HepG2 (cell line): ENCODE data around the gene COASY. TPM values are rescaled to one million over a fixed set of nuclear protein-coding genes. Genes with fewer than 3 reads are reported as not detected.

Experiments
- ARHGAP35 ChIP-seq: sonication (generic); formaldehyde crosslinking; IDR thresholded peaks from 2 replicates; pipeline ENCODE4 v1.9.0; 2022; ENCODE audit warnings: mild to moderate bottlenecking, inconsistent platforms, moderate library complexity, missing genetic modification reagents, borderline replicate concordance
- ATF4 ChIP-seq, 2 experiments: fragments of 450-650 bp in 1 of 2; sonication (generic) in 1 of 2; formaldehyde crosslinking; IDR thresholded peaks; 2 replicates each; pipeline versions ENCODE4 v1.5.0 to v1.8.0; 2020 to 2022; ENCODE audit warnings: mild to moderate bottlenecking in 1 of 2, missing genetic modification reagents in 1 of 2
- BRCA1 ChIP-seq: sonication (generic); formaldehyde crosslinking; IDR thresholded peaks from 2 replicates; pipeline ENCODE4 v1.4.0; 2020; ENCODE audit warnings: missing genetic modification reagents
- CBX2 ChIP-seq, 2 experiments: fragments of 200-600 bp in 1 of 2; sonication (generic); formaldehyde crosslinking in 1 of 2; IDR thresholded peaks; 2 replicates each; pipeline versions ENCODE4 v1.7.0 to v1.8.1; 2018 to 2022; ENCODE audit warnings: low read depth in 2 of 2, low read length in 1 of 2, mild to moderate bottlenecking in 1 of 2, missing genetic modification reagents in 1 of 2
- CHD2 ChIP-seq: IDR thresholded peaks from 2 replicates; pipeline ENCODE4 v1.6.1; 2011; ENCODE audit warnings: low read depth, low read length, improper control_type of control experiment
- EHMT2 ChIP-seq: fragments of 200-600 bp; sonication (generic); IDR thresholded peaks from 2 replicates; pipeline ENCODE4 v1.7.0; 2017; ENCODE audit warnings: antibody characterized with exemption, low read depth, low read length, borderline replicate concordance
- ELF1 ChIP-seq: sonication (generic); formaldehyde crosslinking; IDR thresholded peaks from 2 replicates; pipeline ENCODE4 v1.4.0; 2020; ENCODE audit warnings: missing genetic modification reagents
- FOXJ3 ChIP-seq: sonication (generic); formaldehyde crosslinking; IDR thresholded peaks from 2 replicates; pipeline ENCODE4 v1.4.0; 2020; ENCODE audit warnings: missing genetic modification reagents, mild to moderate bottlenecking, borderline replicate concordance
- HOXA9 ChIP-seq: sonication (generic); formaldehyde crosslinking; IDR thresholded peaks from 2 replicates; pipeline ENCODE4 v1.8.1; 2022; ENCODE audit warnings: missing genetic modification reagents, mild to moderate bottlenecking, moderate library complexity, borderline replicate concordance
- IKZF1 ChIP-seq: fragments of 450-650 bp; IDR thresholded peaks from 2 replicates; pipeline ENCODE4 v1.7.1; 2016
- MAZ ChIP-seq, 2 experiments: sonication (generic) in 1 of 2; formaldehyde crosslinking in 1 of 2; IDR thresholded peaks; 2 replicates each; pipeline versions ENCODE4 v1.5.0 to v1.6.1; 2012 to 2020; ENCODE audit warnings: low read depth in 2 of 2, mild to moderate bottlenecking in 2 of 2, borderline replicate concordance in 1 of 2, improper control_type of control experiment in 1 of 2, low read length in 1 of 2, missing genetic modification reagents in 1 of 2, moderate library complexity in 1 of 2
- MEIS1 ChIP-seq: sonication (generic); formaldehyde crosslinking; IDR thresholded peaks from 2 replicates; pipeline ENCODE4 v1.9.0; 2021; ENCODE audit warnings: mild to moderate bottlenecking, missing genetic modification reagents, moderate library complexity, borderline replicate concordance
- NCOR1 ChIP-seq: fragments of 200-600 bp; sonication (generic); IDR thresholded peaks from 2 replicates; pipeline ENCODE4 v1.7.0; 2017; ENCODE audit warnings: antibody characterized with exemption, low read length, borderline replicate concordance
- NFYB ChIP-seq: sonication (generic); formaldehyde crosslinking; IDR thresholded peaks from 2 replicates; pipeline ENCODE4 v1.4.0; 2020; ENCODE audit warnings: missing genetic modification reagents
- NKX3-1 ChIP-seq: sonication (generic); formaldehyde crosslinking; IDR thresholded peaks from 2 replicates; pipeline ENCODE4 v1.5.0; 2020; ENCODE audit warnings: missing genetic modification reagents
- REXO4 ChIP-seq: sonication (generic); formaldehyde crosslinking; IDR thresholded peaks from 2 replicates; pipeline ENCODE4 v1.8.0; 2022; ENCODE audit warnings: missing genetic modification reagents, mild to moderate bottlenecking, borderline replicate concordance
- RXRA ChIP-seq: sonication (generic); formaldehyde crosslinking; IDR thresholded peaks from 2 replicates; pipeline ENCODE4 v1.5.1; 2020; ENCODE audit warnings: missing genetic modification reagents
- TIGD3 ChIP-seq: sonication (generic); formaldehyde crosslinking; IDR thresholded peaks from 2 replicates; pipeline ENCODE4 v1.5.1; 2020; ENCODE audit warnings: mild to moderate bottlenecking, missing genetic modification reagents, borderline replicate concordance
- ZBTB44 ChIP-seq: sonication (generic); formaldehyde crosslinking; IDR thresholded peaks from 2 replicates; pipeline ENCODE4 v1.4.0; 2020; ENCODE audit warnings: missing genetic modification reagents
- ZFP36L2 ChIP-seq: sonication (generic); formaldehyde crosslinking; IDR thresholded peaks from 2 replicates; pipeline ENCODE4 v1.4.0; 2020; ENCODE audit warnings: missing genetic modification reagents
- ZFP41 ChIP-seq: sonication (generic); formaldehyde crosslinking; IDR thresholded peaks from 2 replicates; pipeline ENCODE4 v1.4.0; 2020; ENCODE audit warnings: mild to moderate bottlenecking, missing genetic modification reagents, borderline replicate concordance
- ZFY ChIP-seq: sonication (generic); formaldehyde crosslinking; IDR thresholded peaks from 2 replicates; pipeline ENCODE4 v1.4.0; 2020; ENCODE audit warnings: missing genetic modification reagents
- ZNF501 ChIP-seq: sonication (generic); formaldehyde crosslinking; IDR thresholded peaks from 2 replicates; pipeline ENCODE4 v1.5.1; 2020; ENCODE audit warnings: mild to moderate bottlenecking, moderate library complexity, missing genetic modification reagents
- ZSCAN5A ChIP-seq: sonication (generic); formaldehyde crosslinking; IDR thresholded peaks from 2 replicates; pipeline ENCODE4 v1.8.0; 2022; ENCODE audit warnings: mild to moderate bottlenecking, missing genetic modification reagents, borderline replicate concordance
- polyA plus RNA-seq, 8 experiments: library from polyadenylated mRNA; depleted of rRNA in 3 of 8; stranded (reverse) in 7 of 8; unstranded in 1 of 8; fragments of >200 nt; fragmentation: Illumina TruSeq in 4 of 8; extraction: Trizol in 4 of 8; gene quantifications; 2 replicates each; pipeline versions ENCODE4 v1.2.1 to v1.2.3, GENCODE V29; 2011 to 2016; ENCODE audit warnings: low read depth in 4 of 8, missing spikeins in 1 of 8, mixed read lengths in 1 of 8; ENCODE audit not compliant: insufficient read depth in 1 of 8
- total RNA-seq, 5 experiments: library from RNA; depleted of rRNA; stranded (reverse); fragments of >200 nt; fragmentation: Illumina TruSeq; extraction: Trizol; gene quantifications; 2 replicates each; pipeline ENCODE4 v1.2.3, GENCODE V29; 2016; ENCODE audit warnings: low read depth in 1 of 5

The COASY gene
- total and polyA plus RNA-seq, 2 of the 13 experiments (the other 11 are each of a cell fraction or from before 2014, with no cell fraction given), result 90.7 to 125 TPM

- TF ChIP-seq TIGD3 (CRISPR knock-in tag), result no peak
- TF ChIP-seq ZBTB44 (CRISPR knock-in tag), result no peak
- TF ChIP-seq FOXJ3 (CRISPR knock-in tag), result peak; percentile 84; the same call in 1 of the 2 replicates
- peak; percentile 57; the same call in 1 of the 2 replicates for TF ChIP-seq ELF1 (CRISPR knock-in tag)
- TF ChIP-seq ZSCAN5A (CRISPR knock-in tag), result no peak
- no peak for TF ChIP-seq EHMT2
- no peak for TF ChIP-seq MAZ (IDR thresholded peaks at IDR 0.05; ENCODE audit: borderline replicate concordance, low read depth, low read length)
- TF ChIP-seq MAZ (CRISPR knock-in tag; IDR thresholded peaks at IDR 0.05; ENCODE audit: low read depth), result no peak
- peak; percentile 56 for TF ChIP-seq BRCA1
- TF ChIP-seq ZFY (CRISPR knock-in tag), result peak; percentile 51; the same call in 1 of the 2 replicates
- no peak for TF ChIP-seq ARHGAP35 (CRISPR knock-in tag)
- no peak for TF ChIP-seq ATF4 (CRISPR knock-in tag; IDR thresholded peaks at IDR 0.05)
- TF ChIP-seq ZFP36L2 (CRISPR knock-in tag), result no peak
- peak; percentile 90; the same call in 1 of the 2 replicates for TF ChIP-seq NCOR1
- no peak; the same call in 1 of the 2 replicates for TF ChIP-seq CHD2
- peak; percentile 74 for TF ChIP-seq RXRA (CRISPR knock-in tag)
- TF ChIP-seq NFYB (CRISPR knock-in tag), result no peak; the same call in 1 of the 2 replicates
- TF ChIP-seq IKZF1, result no peak
- no peak for TF ChIP-seq REXO4
- no peak for TF ChIP-seq ZNF501 (CRISPR knock-in tag)
- TF ChIP-seq NKX3-1 (CRISPR knock-in tag), result no peak
- TF ChIP-seq MEIS1 (CRISPR knock-in tag), result no peak
- TF ChIP-seq HOXA9, result no peak
- no peak for TF ChIP-seq CBX2 (IDR thresholded peaks at IDR 0.05; ENCODE audit: low read depth, low read length)
- no peak for TF ChIP-seq CBX2 (CRISPR knock-in tag; IDR thresholded peaks at IDR 0.05; ENCODE audit: low read depth)
- TF ChIP-seq ZFP41 (CRISPR knock-in tag), result peak; percentile 64; the same call in 1 of the 2 replicates
These were observed 3.0 kb downstream of the COASY start (continued) for GRCh38 chr17:42564815-42565522.
